Endothelial cell (in vitro differentiated cells): ENCODE data around the gene GNAZ. TPM values are rescaled to one million over a fixed set of nuclear protein-coding genes. Genes with fewer than 3 reads are reported as not detected.

Source experiments
- DNase-seq: peaks from one replicate; pipeline ENCODE4 v3.0.0; 2021; ENCODE audit warnings: low spot score
- H3K27ac Mint-ChIP-seq: one replicate; pipeline ENCODE4 v1.8.0; 2021; ENCODE audit warnings: mixed read lengths, inconsistent platforms; ENCODE audit not compliant: unreplicated experiment
- H3K27me3 Mint-ChIP-seq: one replicate; pipeline ENCODE4 v1.8.0; 2021; ENCODE audit warnings: mild to moderate bottlenecking, moderate library complexity, mixed read lengths, inconsistent platforms; ENCODE audit not compliant: unreplicated experiment
- H3K36me3 Mint-ChIP-seq: one replicate; pipeline ENCODE4 v1.8.0; 2021; ENCODE audit warnings: mild to moderate bottlenecking, low read depth, mixed read lengths, inconsistent platforms; ENCODE audit not compliant: unreplicated experiment
- H3K4me1 Mint-ChIP-seq: one replicate; pipeline ENCODE4 v1.8.0; 2021; ENCODE audit warnings: mild to moderate bottlenecking, mixed read lengths, inconsistent platforms; ENCODE audit not compliant: unreplicated experiment
- H3K4me3 Mint-ChIP-seq: one replicate; pipeline ENCODE4 v1.8.0; 2021; ENCODE audit warnings: mild to moderate bottlenecking, mixed read lengths, inconsistent platforms; ENCODE audit not compliant: unreplicated experiment
- H3K9me3 Mint-ChIP-seq: one replicate; pipeline ENCODE4 v1.8.0; 2021; ENCODE audit warnings: mixed read lengths, inconsistent platforms; ENCODE audit not compliant: unreplicated experiment
- total RNA-seq: library from RNA; stranded (reverse); fragmentation: NEBNext Ultra II Directional; extraction: Animal tissue kit (Norgen Biotek cat#: 25700); gene quantifications from one replicate; pipeline ENCODE4 v1.2.1, GENCODE V29; 2021; ENCODE audit not compliant: unreplicated experiment
- TF ChIP-seq, protein P1 (sequence below): fragments of 200-600 bp; sonication (generic); IDR thresholded peaks from one replicate; pipeline ENCODE4 v1.5.0; 2021; ENCODE audit warnings: antibody characterized with exemption; ENCODE audit not compliant: unreplicated experiment

Gene GNAZ
- total RNA-seq, 1 donor from 2014 or later: 0.21 TPM

GRCh38 chr22:23147617-23148387, 77.5 kb downstream of the GNAZ start:
- TF ChIP-seq, protein P1, sequence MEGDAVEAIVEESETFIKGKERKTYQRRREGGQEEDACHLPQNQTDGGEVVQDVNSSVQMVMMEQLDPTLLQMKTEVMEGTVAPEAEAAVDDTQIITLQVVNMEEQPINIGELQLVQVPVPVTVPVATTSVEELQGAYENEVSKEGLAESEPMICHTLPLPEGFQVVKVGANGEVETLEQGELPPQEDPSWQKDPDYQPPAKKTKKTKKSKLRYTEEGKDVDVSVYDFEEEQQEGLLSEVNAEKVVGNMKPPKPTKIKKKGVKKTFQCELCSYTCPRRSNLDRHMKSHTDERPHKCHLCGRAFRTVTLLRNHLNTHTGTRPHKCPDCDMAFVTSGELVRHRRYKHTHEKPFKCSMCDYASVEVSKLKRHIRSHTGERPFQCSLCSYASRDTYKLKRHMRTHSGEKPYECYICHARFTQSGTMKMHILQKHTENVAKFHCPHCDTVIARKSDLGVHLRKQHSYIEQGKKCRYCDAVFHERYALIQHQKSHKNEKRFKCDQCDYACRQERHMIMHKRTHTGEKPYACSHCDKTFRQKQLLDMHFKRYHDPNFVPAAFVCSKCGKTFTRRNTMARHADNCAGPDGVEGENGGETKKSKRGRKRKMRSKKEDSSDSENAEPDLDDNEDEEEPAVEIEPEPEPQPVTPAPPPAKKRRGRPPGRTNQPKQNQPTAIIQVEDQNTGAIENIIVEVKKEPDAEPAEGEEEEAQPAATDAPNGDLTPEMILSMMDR: no peak
- Mint-ChIP-seq H3K4me3 (peak overlapping the region; percentile 32), H3K27me3 (peaks cover 12% of the 10 kb centered on the region), H3K4me1 (peaks cover 29% of the 10 kb centered on the region), H3K9me3 (no peaks in the 10 kb centered on the region), H3K27ac (peak overlapping the region; percentile 8), H3K36me3 (peaks cover 6% of the 10 kb centered on the region)
- no peak for DNase-seq

GRCh38 chr22:23149743-23150238, 79.5 kb downstream of the GNAZ start:
- H3K27ac Mint-ChIP-seq: no peak overlapping the region
- TF ChIP-seq, protein P1: no peak
- H3K4me3 Mint-ChIP-seq: no peak overlapping the region
- H3K36me3 Mint-ChIP-seq: peaks cover 6% of the 10 kb centered on the region
- H3K27me3 Mint-ChIP-seq: peaks cover 9% of the 10 kb centered on the region
- H3K4me1 Mint-ChIP-seq: peaks cover 33% of the 10 kb centered on the region
- no peak for DNase-seq
- H3K9me3 Mint-ChIP-seq: no peaks in the 10 kb centered on the region

DNA sequence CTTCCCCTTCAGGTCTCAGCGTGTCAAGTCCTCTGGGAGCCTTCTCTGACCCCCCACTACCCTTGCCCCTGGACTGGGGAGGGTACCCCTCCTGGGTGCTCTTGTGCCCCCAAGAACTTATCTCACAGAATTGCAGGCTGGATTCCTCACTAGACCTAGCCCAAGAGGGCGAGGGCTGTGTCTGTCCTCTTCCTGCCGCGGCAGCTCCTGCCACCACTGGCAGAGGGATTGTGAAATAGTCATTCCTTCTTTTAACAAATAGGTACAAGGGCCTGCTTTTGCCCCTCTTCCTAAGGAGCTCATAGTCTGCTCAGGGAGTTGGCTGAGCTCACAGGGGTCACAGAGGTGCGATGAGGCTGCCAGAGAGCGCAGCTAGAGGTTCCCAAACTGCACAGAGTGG, 80.4 kb downstream of the GNAZ start:
- H3K9me3 Mint-ChIP-seq: no peaks in the 10 kb centered on the region

DNA sequence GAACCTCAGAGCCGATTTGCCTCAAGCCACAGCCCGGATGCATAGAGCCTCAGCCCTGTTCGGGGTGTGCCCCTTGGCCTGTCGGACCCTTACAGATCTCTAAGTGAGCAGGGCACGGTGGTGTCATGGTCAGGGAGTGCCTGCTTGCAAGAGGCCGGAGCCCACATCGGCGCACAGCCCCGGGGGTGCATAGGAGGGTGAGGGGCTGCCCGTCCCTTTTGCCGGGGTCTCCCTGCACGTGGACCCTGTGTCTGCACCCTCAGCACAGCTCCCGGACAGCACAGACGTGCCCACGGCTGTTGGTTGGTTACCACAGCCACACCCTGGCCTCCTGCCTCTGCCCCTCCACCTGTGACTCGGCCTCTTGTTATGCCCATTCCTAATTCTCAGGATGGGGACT, 81.5 kb downstream of the GNAZ start:
- TF ChIP-seq, protein P1: no peak
- peaks cover 9% of the 10 kb centered on the region for H3K27me3 Mint-ChIP-seq
- H3K36me3 Mint-ChIP-seq: peaks cover 6% of the 10 kb centered on the region

More for the DNA sequence above, 80.4 kb downstream of the GNAZ start:
- TF ChIP-seq, protein P1: no peak
- Mint-ChIP-seq H3K4me3 (peak overlapping the region; percentile 62), H3K27me3 (peaks cover 9% of the 10 kb centered on the region), H3K4me1 (peaks cover 33% of the 10 kb centered on the region), H3K27ac (no peak overlapping the region), H3K36me3 (peaks cover 6% of the 10 kb centered on the region)
- DNase-seq: no peak

More for the DNA sequence above, 81.5 kb downstream of the GNAZ start:
- H3K9me3 Mint-ChIP-seq: no peaks in the 10 kb centered on the region
- no peak overlapping the region for H3K4me3 Mint-ChIP-seq
- peaks cover 33% of the 10 kb centered on the region for H3K4me1 Mint-ChIP-seq
- no peak for DNase-seq
- H3K27ac Mint-ChIP-seq: no peak overlapping the region
